A549 (cell line): Measurements from ENCODE around the gene SLC35B3. TPM values are rescaled to one million over a fixed set of nuclear protein-coding genes. Genes with fewer than 3 reads are reported as not detected.

Experiments
- ATAC-seq, 2 experiments: fragments of 200-7000 bp in 1 of 2; fragments of >200 bp in 1 of 2; cut with Nextera tagmentation in 1 of 2; cut with Tn5 transposase in 1 of 2; 3 replicates each; pipeline versions ENCODE4 v1.8.0 to v1.9.1; 2018 to 2020; ENCODE audit warnings: mild to moderate bottlenecking in 1 of 2, moderate library complexity in 1 of 2
- CTCF ChIA-PET: fragments of 300-600 bp; sonication (Branson Sonifier 250); formaldehyde crosslinking; extraction: SDS; loops from one replicate; lab custom pipeline; 2021; ENCODE audit warnings: antibody characterized with exemption, inconsistent platforms; lab: Yijun Ruan, JAX
- POLR2A ChIA-PET: fragments of 350-600 bp; formaldehyde crosslinking; extraction: SDS; loops from one replicate; lab custom pipeline; 2021; ENCODE audit warnings: antibody characterized with exemption, inconsistent platforms; lab: Yijun Ruan, JAX
- DNase-seq, 2 experiments: peaks; one replicate each; pipeline versions ENCODE4 v3.0.0 to v3.0.0-alpha.2; 2011 to 2016; ENCODE audit warnings: low read depth in 1 of 2, low spot score in 1 of 2
- FAIRE-seq: peaks from 2 replicates; lab custom pipeline; 2011; peaks lifted over from hg19 to GRCh38; lab: Jason Lieb, UNC
- H3K27ac ChIP-seq, 2 experiments: fragments of >200 bp; sonication (Bioruptor Twin); formaldehyde crosslinking; 3 replicates each; pipeline ENCODE4 v1.5.1; 2016 to 2017
- H3K4me1 ChIP-seq: fragments of >200 bp; sonication (Bioruptor Twin); formaldehyde crosslinking; 3 replicates; pipeline ENCODE4 v1.6.1; 2016
- H3K4me2 ChIP-seq: fragments of >200 bp; sonication (Bioruptor Twin); formaldehyde crosslinking; 3 replicates; pipeline ENCODE4 v1.6.1; 2016
- H3K4me3 ChIP-seq: fragments of >200 bp; sonication (Bioruptor Twin); formaldehyde crosslinking; 3 replicates; pipeline ENCODE4 v1.5.1; 2016
- H3K9me3 ChIP-seq: fragments of >200 bp; sonication (Bioruptor Twin); formaldehyde crosslinking; 3 replicates; pipeline ENCODE4 v1.6.1; 2016
- CBX8 ChIP-seq: fragments of 200-600 bp; sonication (generic); IDR thresholded peaks from 2 replicates; pipeline ENCODE4 v1.6.1; 2016
- CHD2 ChIP-seq: fragments of 150-350 bp; IDR thresholded peaks from 2 replicates; pipeline ENCODE4 v1.6.1; 2014; ENCODE audit warnings: low read length; ENCODE audit not compliant: partially characterized antibody
- EHF ChIP-seq: fragments of 250-450 bp; sonication (Bioruptor Pico); IDR thresholded peaks from 2 replicates; pipeline ENCODE4 v1.5.0; 2020; ENCODE audit warnings: mild to moderate bottlenecking
- ESRRA ChIP-seq: fragments of 150-350 bp; IDR thresholded peaks from 2 replicates; pipeline ENCODE4 v1.6.1; 2014; ENCODE audit warnings: mild to moderate bottlenecking, low read length, borderline replicate concordance
- FOSL2 ChIP-seq, 2 experiments: fragments of 450-650 bp in 1 of 2; fragments of >200 bp in 1 of 2; sonication (Bioruptor Twin) in 1 of 2; formaldehyde crosslinking; IDR thresholded peaks; 2 replicates each; pipeline versions ENCODE4 v1.5.0 to v1.6.1; 2016 to 2020; ENCODE audit warnings: mild to moderate bottlenecking in 1 of 2, moderate library complexity in 1 of 2
- GATA3 ChIP-seq: IDR thresholded peaks from 2 replicates; pipeline ENCODE4 v1.6.1; 2012; ENCODE audit warnings: borderline replicate concordance
- HEYL ChIP-seq: fragments of 250-450 bp; sonication (Bioruptor Pico); IDR thresholded peaks from 2 replicates; pipeline ENCODE4 v1.8.0; 2021; ENCODE audit warnings: mild to moderate bottlenecking, moderate library complexity
- MYC ChIP-seq: IDR thresholded peaks from 2 replicates; pipeline ENCODE4 v1.6.1; 2012; ENCODE audit warnings: mild to moderate bottlenecking, inconsistent platforms, low read length, improper control_type of control experiment, borderline replicate concordance
- RARB ChIP-seq: fragments of 250-450 bp; sonication (Bioruptor Pico); IDR thresholded peaks from 2 replicates; pipeline ENCODE4 v1.8.0; 2021; ENCODE audit warnings: mild to moderate bottlenecking, moderate library complexity
- RCOR1 ChIP-seq: fragments of 150-350 bp; IDR thresholded peaks from 2 replicates; pipeline ENCODE4 v1.6.1; 2014; ENCODE audit warnings: antibody characterized with exemption, low read length, low read depth
- RNF2 ChIP-seq: fragments of 200-600 bp; sonication (generic); IDR thresholded peaks from 2 replicates; pipeline ENCODE4 v1.6.1; 2016; ENCODE audit warnings: low read depth, mild to moderate bottlenecking, antibody characterized with exemption, moderate library complexity, borderline replicate concordance
- SMC3 ChIP-seq: fragments of >200 bp; sonication (Bioruptor Twin); formaldehyde crosslinking; IDR thresholded peaks from 3 replicates; pipeline ENCODE4 v1.6.1; 2018; ENCODE audit warnings: inconsistent platforms
- TP53 ChIP-seq: fragments of 250-450 bp; sonication (Bioruptor Pico); IDR thresholded peaks from 2 replicates; pipeline ENCODE4 v1.5.0; 2021; ENCODE audit warnings: mild to moderate bottlenecking, moderate library complexity
- ZC3H11A ChIP-seq: fragments of 450-650 bp; IDR thresholded peaks from 2 replicates; pipeline ENCODE4 v1.6.1; 2014; ENCODE audit warnings: antibody characterized with exemption, mild to moderate bottlenecking
- WGBS: methylation state at CpG from one replicate; pipeline ENCODE4 v1.1.6; 2017; ENCODE audit errors: missing lambda C conversion rate; 5-methylcytosine and 5-hydroxymethylcytosine counted together
- polyA plus RNA-seq, 4 experiments: library from polyadenylated mRNA; depleted of rRNA in 3 of 4; stranded (reverse); fragments of >200 nt; fragmentation: RNase III in 1 of 4; extraction: RNeasy Plus Mini Kit Qiagen cat#74134 plus additional on column Dnase treatment in 1 of 4; gene quantifications; 2 replicates in 3 of 4; 3 replicates in 1 of 4; pipeline ENCODE4 v1.2.3, GENCODE V29; 2011 to 2017
- TF ChIP-seq, protein P1 (sequence below): fragments of 250-450 bp; sonication (Bioruptor Pico); IDR thresholded peaks from 2 replicates; pipeline ENCODE4 v1.5.0; 2020; ENCODE audit warnings: low read depth, mild to moderate bottlenecking, moderate library complexity
- TF ChIP-seq, protein P2 (sequence below): fragments of >200 bp; sonication (Bioruptor Twin); formaldehyde crosslinking; IDR thresholded peaks from 2 replicates; pipeline ENCODE4 v1.6.1; 2016
- TF ChIP-seq, protein P3 (sequence below): IDR thresholded peaks from 2 replicates; pipeline ENCODE4 v1.6.1; 2012
- TF ChIP-seq, protein P4 (sequence below): fragments of 450-650 bp; IDR thresholded peaks from 2 replicates; pipeline ENCODE4 v1.6.1; 2014; ENCODE audit warnings: antibody characterized with exemption
- TF ChIP-seq, protein P5 (sequence below): IDR thresholded peaks from 2 replicates; pipeline ENCODE4 v1.6.1; 2012; ENCODE audit warnings: low read depth, borderline replicate concordance
- TF ChIP-seq, protein P6 (sequence below): fragments of 150-350 bp; IDR thresholded peaks from 2 replicates; pipeline ENCODE4 v1.6.1; 2014; ENCODE audit warnings: low read depth, mild to moderate bottlenecking, low read length

Gene SLC35B3
- polyA plus RNA-seq, 2 of the 4 experiments (the other 2 are of a cell fraction) = 13.3 to 22.9 TPM

DNA sequence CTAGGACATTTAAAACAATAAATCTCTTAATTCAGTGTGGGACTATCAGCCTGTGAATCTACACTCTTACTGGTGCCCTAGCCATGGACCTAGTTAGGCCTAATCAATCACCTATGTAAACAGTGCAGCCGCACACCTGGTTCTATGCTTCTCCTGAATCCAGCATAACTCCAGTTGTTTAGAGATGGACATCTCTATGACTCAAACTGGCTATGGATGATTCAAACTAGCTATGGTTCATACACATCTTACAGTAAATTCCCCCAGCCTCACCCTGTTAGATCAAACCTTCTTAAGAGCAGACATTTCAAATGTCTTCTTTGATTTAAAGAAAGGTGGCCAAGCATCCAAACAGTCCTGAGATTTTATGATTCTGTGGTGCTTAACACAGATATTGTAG is 34.7 kb downstream of the SLC35B3 start (continued):
- TF ChIP-seq, protein P1, sequence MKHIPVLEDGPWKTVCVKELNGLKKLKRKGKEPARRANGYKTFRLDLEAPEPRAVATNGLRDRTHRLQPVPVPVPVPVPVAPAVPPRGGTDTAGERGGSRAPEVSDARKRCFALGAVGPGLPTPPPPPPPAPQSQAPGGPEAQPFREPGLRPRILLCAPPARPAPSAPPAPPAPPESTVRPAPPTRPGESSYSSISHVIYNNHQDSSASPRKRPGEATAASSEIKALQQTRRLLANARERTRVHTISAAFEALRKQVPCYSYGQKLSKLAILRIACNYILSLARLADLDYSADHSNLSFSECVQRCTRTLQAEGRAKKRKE = no peak
- no peak for TF ChIP-seq RARB (CRISPR knock-in tag)
- no peak for TF ChIP-seq ZC3H11A

DNA sequence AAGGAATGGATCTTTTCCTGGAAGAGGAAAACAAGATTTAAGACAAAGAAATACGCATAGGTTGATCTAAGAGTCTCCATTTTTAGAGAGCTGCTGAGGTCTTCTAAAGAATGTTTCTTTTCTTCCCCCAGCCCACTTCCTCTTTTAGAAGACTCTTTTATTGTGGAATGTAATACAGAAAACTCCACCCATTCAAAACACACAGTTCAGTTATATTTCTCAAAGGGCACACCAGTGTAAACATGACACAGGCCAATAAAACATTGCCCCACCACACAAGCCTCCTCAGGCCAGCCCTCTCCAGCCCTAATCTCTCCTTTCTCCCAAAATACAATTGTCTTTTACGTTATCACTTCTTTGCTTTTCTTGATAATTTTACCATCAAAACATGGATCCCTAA is 42.8 kb downstream of the SLC35B3 start:
- ATAC-seq (peak in 1 of 2 experiments; percentile 54; a peak in 3 of 6 replicates), DNase-seq (peak in 1 of 2 experiments; percentile 30), FAIRE-seq (no peak)
- no peak overlapping the region for H3K27ac ChIP-seq
- H3K4me3 ChIP-seq = no peak overlapping the region
- TF ChIP-seq ESRRA (no peak), ZC3H11A (no peak), GATA3 (no peak)
- TF ChIP-seq, protein P2, sequence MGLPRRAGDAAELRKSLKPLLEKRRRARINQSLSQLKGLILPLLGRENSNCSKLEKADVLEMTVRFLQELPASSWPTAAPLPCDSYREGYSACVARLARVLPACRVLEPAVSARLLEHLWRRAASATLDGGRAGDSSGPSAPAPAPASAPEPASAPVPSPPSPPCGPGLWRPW = no peak
- H3K4me2 ChIP-seq = no peak overlapping the region
- ChIA-PET POLR2A (no interaction called here), CTCF (no interaction called here)
- no peaks in the 10 kb centered on the region for H3K4me1 ChIP-seq
- H3K9me3 ChIP-seq = no peaks in the 10 kb centered on the region
- WGBS = 37% methylated on average over 2 of the region's 2 CpGs

DNA sequence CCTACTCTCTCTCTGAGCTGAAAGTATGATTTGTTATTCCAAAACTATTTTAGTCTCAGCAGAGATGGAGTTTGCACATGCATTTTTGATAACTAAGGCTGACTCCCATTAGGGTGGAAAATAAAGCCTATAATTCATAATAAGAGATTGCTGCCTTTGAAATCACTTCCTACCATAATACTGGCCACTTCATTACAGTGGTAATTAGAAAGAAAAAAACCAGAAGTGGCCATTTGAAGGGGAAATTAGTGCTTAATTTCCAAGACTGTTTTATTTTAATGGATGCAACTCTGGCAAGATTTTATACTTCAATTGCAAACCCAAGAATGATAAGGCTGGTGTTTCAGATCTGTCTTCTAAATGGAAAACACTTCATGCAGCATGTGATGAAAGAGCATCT is 43.4 kb downstream of the SLC35B3 start:
- Histone ChIP-seq H3K9me3 (no peaks in the 10 kb centered on the region), H3K27ac (no peak overlapping the region), H3K4me3 (no peak overlapping the region), H3K4me1 (no peaks in the 10 kb centered on the region), H3K4me2 (no peak overlapping the region)
- no peak for DNase-seq
- CTCF ChIA-PET = no interaction called here
- TF ChIP-seq, protein P3, sequence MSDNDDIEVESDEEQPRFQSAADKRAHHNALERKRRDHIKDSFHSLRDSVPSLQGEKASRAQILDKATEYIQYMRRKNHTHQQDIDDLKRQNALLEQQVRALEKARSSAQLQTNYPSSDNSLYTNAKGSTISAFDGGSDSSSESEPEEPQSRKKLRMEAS = no peak
- TF ChIP-seq ESRRA = no peak
- TF ChIP-seq, all 56 proteins: peak for 0
- FAIRE-seq = no peak
- POLR2A ChIA-PET = no interaction called here
- ATAC-seq = no peak

DNA sequence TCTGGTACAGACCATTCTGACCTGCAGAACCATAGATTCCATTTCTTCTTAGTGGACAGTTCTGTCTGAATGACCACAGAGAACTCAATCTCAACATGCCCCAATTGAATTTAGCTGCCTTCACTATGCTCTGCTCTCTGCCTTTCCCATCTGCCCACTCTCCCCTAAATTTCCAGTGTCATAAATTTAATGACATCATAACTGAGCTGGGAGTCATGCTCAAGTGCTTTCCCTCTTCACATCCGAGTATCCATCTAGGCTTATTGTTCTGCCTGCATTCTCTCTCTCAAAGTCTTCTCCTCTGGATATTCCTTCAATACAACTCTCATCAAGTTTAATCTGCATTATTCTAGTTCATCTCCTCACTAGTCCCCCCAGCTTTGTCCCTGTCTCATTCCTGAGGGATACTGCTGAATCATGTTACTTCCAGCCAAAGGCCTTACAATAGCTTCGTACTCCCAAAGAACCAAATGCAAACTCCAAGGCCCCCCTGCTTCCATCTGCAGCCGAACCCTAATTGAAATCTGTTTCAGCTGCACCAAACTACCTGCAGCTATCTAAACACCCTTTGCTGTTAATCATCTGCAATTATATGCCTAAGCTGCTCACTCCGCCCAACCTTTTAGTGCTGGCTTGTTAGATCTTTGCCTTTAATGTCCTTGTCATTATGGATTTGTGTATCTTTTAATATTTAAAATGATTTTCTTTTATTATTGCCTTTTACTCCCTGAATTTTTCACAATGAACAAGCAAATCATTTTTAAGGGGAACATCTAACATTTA is 46.1 kb downstream of the SLC35B3 start:
- WGBS = 63% methylated on average over 4 of the region's 4 CpGs
- ATAC-seq (no peak), DNase-seq (no peak), FAIRE-seq (no peak)
- TF ChIP-seq, protein P4, sequence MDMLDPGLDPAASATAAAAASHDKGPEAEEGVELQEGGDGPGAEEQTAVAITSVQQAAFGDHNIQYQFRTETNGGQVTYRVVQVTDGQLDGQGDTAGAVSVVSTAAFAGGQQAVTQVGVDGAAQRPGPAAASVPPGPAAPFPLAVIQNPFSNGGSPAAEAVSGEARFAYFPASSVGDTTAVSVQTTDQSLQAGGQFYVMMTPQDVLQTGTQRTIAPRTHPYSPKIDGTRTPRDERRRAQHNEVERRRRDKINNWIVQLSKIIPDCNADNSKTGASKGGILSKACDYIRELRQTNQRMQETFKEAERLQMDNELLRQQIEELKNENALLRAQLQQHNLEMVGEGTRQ = no peak
- TF ChIP-seq RNF2 = no peak
- TF ChIP-seq CHD2 = no peak
- TF ChIP-seq, protein P5, sequence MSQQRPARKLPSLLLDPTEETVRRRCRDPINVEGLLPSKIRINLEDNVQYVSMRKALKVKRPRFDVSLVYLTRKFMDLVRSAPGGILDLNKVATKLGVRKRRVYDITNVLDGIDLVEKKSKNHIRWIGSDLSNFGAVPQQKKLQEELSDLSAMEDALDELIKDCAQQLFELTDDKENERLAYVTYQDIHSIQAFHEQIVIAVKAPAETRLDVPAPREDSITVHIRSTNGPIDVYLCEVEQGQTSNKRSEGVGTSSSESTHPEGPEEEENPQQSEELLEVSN = no peak
- no peak for TF ChIP-seq EHF (CRISPR knock-in tag)
- no peak for TF ChIP-seq MYC
- TF ChIP-seq ESRRA = no peak
- no peak for TF ChIP-seq FOSL2 (IDR thresholded peaks at IDR 0.05)
- TF ChIP-seq FOSL2 (CRISPR knock-in tag; IDR thresholded peaks at IDR 0.05) = no peak
- TF ChIP-seq HEYL (CRISPR knock-in tag) = no peak
- no peak for TF ChIP-seq TP53 (CRISPR knock-in tag)
- TF ChIP-seq RCOR1 = no peak
- no peak for TF ChIP-seq CBX8
- TF ChIP-seq, protein P2 = no peak
- TF ChIP-seq, protein P6, sequence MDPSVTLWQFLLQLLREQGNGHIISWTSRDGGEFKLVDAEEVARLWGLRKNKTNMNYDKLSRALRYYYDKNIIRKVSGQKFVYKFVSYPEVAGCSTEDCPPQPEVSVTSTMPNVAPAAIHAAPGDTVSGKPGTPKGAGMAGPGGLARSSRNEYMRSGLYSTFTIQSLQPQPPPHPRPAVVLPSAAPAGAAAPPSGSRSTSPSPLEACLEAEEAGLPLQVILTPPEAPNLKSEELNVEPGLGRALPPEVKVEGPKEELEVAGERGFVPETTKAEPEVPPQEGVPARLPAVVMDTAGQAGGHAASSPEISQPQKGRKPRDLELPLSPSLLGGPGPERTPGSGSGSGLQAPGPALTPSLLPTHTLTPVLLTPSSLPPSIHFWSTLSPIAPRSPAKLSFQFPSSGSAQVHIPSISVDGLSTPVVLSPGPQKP = no peak
- no peak for TF ChIP-seq SMC3
- Histone ChIP-seq H3K4me1 (no peaks in the 10 kb centered on the region), H3K9me3 (no peaks in the 10 kb centered on the region), H3K27ac (no peak overlapping the region), H3K4me3 (no peak overlapping the region), H3K4me2 (no peak overlapping the region)
- POLR2A ChIA-PET = no interaction called here
- CTCF ChIA-PET = no interaction called here
